ENCODE data around the gene RNF180.

GRCh38 chr5:64318175-64318574 is 152.5 kb downstream of the RNF180 start:
- TF ChIP-seq PREB (CRISPR knock-in tag; IDR thresholded peaks at IDR 0.05; ENCODE audit: borderline replicate concordance): no peak
- no peak for TF ChIP-seq NFE2L1 (CRISPR knock-in tag; IDR thresholded peaks at IDR 0.05)
- TF ChIP-seq CTCF (IDR thresholded peaks at IDR 0.05): no peak
- TF ChIP-seq ZNF138 (CRISPR knock-in tag; conservative IDR thresholded peaks at IDR 0.05): no peak
- TF ChIP-seq FOXP1 (CRISPR knock-in tag; IDR thresholded peaks at IDR 0.05; ENCODE audit: borderline replicate concordance): no peak
- no peak for TF ChIP-seq TEAD4 (CRISPR knock-in tag; IDR thresholded peaks at IDR 0.05)
- no peak for TF ChIP-seq ZNF263 (CRISPR knock-in tag; IDR thresholded peaks at IDR 0.05; ENCODE audit: low read depth)
- TF ChIP-seq ZBTB21 (CRISPR knock-in tag; IDR thresholded peaks at IDR 0.05; ENCODE audit: borderline replicate concordance): no peak
- no peak for TF ChIP-seq ESRRA (CRISPR knock-in tag; IDR thresholded peaks at IDR 0.05; ENCODE audit: borderline replicate concordance)
- no peak for TF ChIP-seq ARID4B (CRISPR knock-in tag; IDR thresholded peaks at IDR 0.05; ENCODE audit: borderline replicate concordance)
- TF ChIP-seq ETV6 (CRISPR knock-in tag; IDR thresholded peaks at IDR 0.05): no peak
- no peak for TF ChIP-seq SMAD4 (CRISPR knock-in tag; IDR thresholded peaks at IDR 0.05)

All from WTC11 (cell line).